GM12878 (cell line): ENCODE data around the gene ETV7. TPM values are rescaled to one million over a fixed set of nuclear protein-coding genes. Genes with fewer than 3 reads are reported as not detected.

Source experiments
- BCL11A ChIP-seq: IDR thresholded peaks from 2 replicates; pipeline ENCODE4 v1.6.1; 2011; ENCODE audit warnings: low read depth, low read length
- BRCA1 ChIP-seq: IDR thresholded peaks from 2 replicates; pipeline ENCODE4 v1.6.1; 2011; ENCODE audit warnings: low read depth, low read length, improper control_type of control experiment
- ELK1 ChIP-seq: IDR thresholded peaks from 2 replicates; pipeline ENCODE4 v1.6.1; 2012; ENCODE audit warnings: low read depth, low read length, improper control_type of control experiment
- EZH2 ChIP-seq: IDR thresholded peaks from 2 replicates; pipeline ENCODE4 v1.6.1; 2012; ENCODE audit warnings: low read depth, mild to moderate bottlenecking, control low read depth, inconsistent platforms, low read length, borderline replicate concordance; ENCODE audit not compliant: control insufficient read depth
- FOXM1 ChIP-seq: IDR thresholded peaks from 2 replicates; pipeline ENCODE4 v1.6.1; 2012; ENCODE audit warnings: low read depth, mild to moderate bottlenecking, inconsistent platforms, low read length, moderate library complexity
- GATAD2B ChIP-seq: fragments of 450-650 bp; conservative IDR thresholded peaks from 2 replicates; pipeline ENCODE4 v1.6.1; 2017; ENCODE audit warnings: low read depth, mild to moderate bottlenecking, moderate library complexity
- HDAC2 ChIP-seq: fragments of 200-600 bp; sonication (generic); IDR thresholded peaks from 2 replicates; pipeline ENCODE4 v1.6.1; 2017
- JUND ChIP-seq: IDR thresholded peaks from 2 replicates; pipeline ENCODE4 v1.6.1; 2012; ENCODE audit warnings: low read depth, mild to moderate bottlenecking, low read length, improper control_type of control experiment, moderate library complexity
- NBN ChIP-seq: fragments of 450-650 bp; IDR thresholded peaks from 2 replicates; pipeline ENCODE4 v1.6.1; 2016
- NKRF ChIP-seq: fragments of 450-650 bp; conservative IDR thresholded peaks from 2 replicates; pipeline ENCODE4 v1.6.1; 2017; ENCODE audit warnings: mild to moderate bottlenecking, moderate library complexity
- NR2F1 ChIP-seq: fragments of 450-650 bp; conservative IDR thresholded peaks from 2 replicates; pipeline ENCODE4 v1.6.1; 2017; ENCODE audit warnings: mild to moderate bottlenecking
- RBBP5 ChIP-seq: fragments of 200-600 bp; sonication (generic); conservative IDR thresholded peaks from 2 replicates; pipeline ENCODE4 v1.6.1; 2016
- SIX5 ChIP-seq: IDR thresholded peaks from 2 replicates; pipeline ENCODE4 v1.6.1; 2011; ENCODE audit warnings: mild to moderate bottlenecking, low read depth, low read length, moderate library complexity; ENCODE audit not compliant: severe bottlenecking
- SREBF1 ChIP-seq: IDR thresholded peaks from 2 replicates; pipeline ENCODE4 v1.6.1; 2012; ENCODE audit warnings: mild to moderate bottlenecking, low read length
- SRF ChIP-seq, 2 experiments: IDR thresholded peaks; 2 replicates each; pipeline ENCODE4 v1.6.1; 2011; ENCODE audit warnings: low read depth in 2 of 2, low read length in 2 of 2, mild to moderate bottlenecking in 1 of 2, moderate library complexity in 1 of 2
- STAT3 ChIP-seq: IDR thresholded peaks from 2 replicates; pipeline ENCODE4 v1.6.1; 2011; ENCODE audit warnings: low read depth, low read length, improper control_type of control experiment
- TCF7 ChIP-seq: IDR thresholded peaks from 2 replicates; pipeline ENCODE4 v1.6.1; 2014; ENCODE audit warnings: antibody characterized with exemption, borderline replicate concordance
- USF1 ChIP-seq: IDR thresholded peaks from 2 replicates; pipeline ENCODE4 v1.6.1; 2011; ENCODE audit warnings: borderline replicate concordance, low read depth, mild to moderate bottlenecking, moderate library complexity, mixed read lengths, low read length; ENCODE audit not compliant: insufficient read depth; ENCODE audit errors: extremely low read length
- WRNIP1 ChIP-seq: IDR thresholded peaks from 2 replicates; pipeline ENCODE4 v1.6.1; 2011; ENCODE audit warnings: low read depth, low read length, improper control_type of control experiment, borderline replicate concordance
- ZNF24 ChIP-seq: fragments of 450-650 bp; IDR thresholded peaks from 2 replicates; pipeline ENCODE4 v1.6.1; 2017; ENCODE audit warnings: antibody characterized with exemption, mild to moderate bottlenecking
- ZZZ3 ChIP-seq: IDR thresholded peaks from 2 replicates; pipeline ENCODE4 v1.6.1; 2011; ENCODE audit warnings: low read depth; ENCODE audit not compliant: control insufficient read depth, insufficient read length
- polyA plus RNA-seq, 11 experiments: library from polyadenylated mRNA; depleted of rRNA in 4 of 11; unstranded in 6 of 11; stranded (reverse) in 5 of 11; fragments of >200 nt; fragmentation: Nextera tagmentation in 4 of 11; fragmentation: Illumina TruSeq in 1 of 11; extraction: Ambion mirVana in 4 of 11; extraction: Trizol in 1 of 11; gene quantifications; 1 replicate in 1 of 11; 2 replicates in 10 of 11; pipeline versions ENCODE4 v1.2.1 to v1.2.3, GENCODE V29; 2011 to 2016; ENCODE audit warnings: inconsistent platforms in 2 of 11, missing spikeins in 2 of 11, low read depth in 1 of 11
- total RNA-seq, 4 experiments: library from RNA; depleted of rRNA in 3 of 4; stranded (reverse); fragments of >200 nt in 3 of 4; fragmentation: Illumina TruSeq in 1 of 4; extraction: Trizol in 1 of 4; gene quantifications; 2 replicates each; pipeline versions ENCODE4 v1.2.1 to v1.2.3, GENCODE V29; 2013 to 2021
- TF ChIP-seq, protein P1 (sequence below): fragments of 450-650 bp; IDR thresholded peaks from 2 replicates; pipeline ENCODE4 v1.6.1; 2017; ENCODE audit warnings: mild to moderate bottlenecking

Gene ETV7
- total and polyA plus RNA-seq, 10 of the 15 experiments (the other 5 are each of a cell fraction or from before 2014, with no cell fraction given), result 0.04 to 1.8 (median 1.3) TPM

DNA sequence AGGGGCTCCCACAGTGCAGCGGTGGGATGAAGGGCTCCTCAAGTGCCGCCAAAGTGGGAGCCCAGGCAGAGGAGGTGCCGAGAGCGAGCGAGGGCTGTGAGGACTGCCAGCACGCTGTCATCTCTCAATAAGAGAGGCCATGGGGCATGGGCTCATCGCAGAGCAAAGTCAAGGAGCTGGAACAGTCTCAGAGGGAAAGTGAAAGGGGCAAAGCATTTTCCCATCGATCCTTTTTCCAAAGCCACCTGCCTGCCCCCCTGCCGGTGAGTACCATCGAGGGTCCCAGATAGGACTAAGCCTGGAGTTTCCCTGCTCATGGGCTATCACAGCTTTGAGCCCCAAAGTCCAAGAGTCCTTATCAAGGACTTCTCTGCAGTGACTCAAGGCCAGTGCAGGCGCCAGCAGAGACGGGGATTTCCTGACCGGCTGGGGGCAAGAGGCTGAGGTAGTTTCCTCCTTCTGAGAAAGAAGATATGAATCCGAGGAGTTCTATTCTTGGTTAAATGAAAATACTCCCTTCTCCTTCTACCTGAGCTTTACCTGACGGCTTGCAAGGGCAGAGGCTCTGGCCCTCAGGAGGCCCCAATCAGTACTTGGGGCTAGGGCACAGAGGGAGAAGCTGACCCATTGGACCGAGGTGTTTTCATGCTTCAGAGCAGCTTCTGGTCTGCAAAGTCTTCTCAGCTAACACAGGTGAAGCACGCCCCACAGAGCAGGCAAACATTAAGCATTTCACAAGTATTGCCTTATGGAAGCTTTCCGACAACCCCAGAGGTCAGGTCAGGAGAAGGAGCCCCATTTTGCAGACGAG, 22.6 kb downstream of the ETV7 start (continued):
- TF ChIP-seq ELK1 (no peak), BCL11A (no peak), TCF7 (no peak), ZNF24 (no peak), SREBF1 (no peak), SIX5 (no peak), HDAC2 (no peak), NBN (0 out of 2 replicates have a peak, but pooled peaks have one; percentile 54), ZZZ3 (no peak), EZH2 (no peak), USF1 (no peak), RBBP5 (no peak), STAT3 (no peak), GATAD2B (peak; percentile 57), NKRF (no peak), SRF (IDR thresholded peaks at IDR 0.05; ENCODE audit: low read depth in 2 of 2, low read length in 2 of 2) (no peak), FOXM1 (no peak), NR2F1 (no peak; the same call in 1 of the 2 replicates), JUND (no peak), BRCA1 (no peak), WRNIP1 (no peak)
- TF ChIP-seq, protein P1, sequence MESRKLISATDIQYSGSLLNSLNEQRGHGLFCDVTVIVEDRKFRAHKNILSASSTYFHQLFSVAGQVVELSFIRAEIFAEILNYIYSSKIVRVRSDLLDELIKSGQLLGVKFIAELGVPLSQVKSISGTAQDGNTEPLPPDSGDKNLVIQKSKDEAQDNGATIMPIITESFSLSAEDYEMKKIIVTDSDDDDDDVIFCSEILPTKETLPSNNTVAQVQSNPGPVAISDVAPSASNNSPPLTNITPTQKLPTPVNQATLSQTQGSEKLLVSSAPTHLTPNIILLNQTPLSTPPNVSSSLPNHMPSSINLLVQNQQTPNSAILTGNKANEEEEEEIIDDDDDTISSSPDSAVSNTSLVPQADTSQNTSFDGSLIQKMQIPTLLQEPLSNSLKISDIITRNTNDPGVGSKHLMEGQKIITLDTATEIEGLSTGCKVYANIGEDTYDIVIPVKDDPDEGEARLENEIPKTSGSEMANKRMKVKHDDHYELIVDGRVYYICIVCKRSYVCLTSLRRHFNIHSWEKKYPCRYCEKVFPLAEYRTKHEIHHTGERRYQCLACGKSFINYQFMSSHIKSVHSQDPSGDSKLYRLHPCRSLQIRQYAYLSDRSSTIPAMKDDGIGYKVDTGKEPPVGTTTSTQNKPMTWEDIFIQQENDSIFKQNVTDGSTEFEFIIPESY, result no peak
- TF ChIP-seq, all 136 proteins: peak for 15
